Liver (tissue), 9 donors: Measurements from ENCODE around the gene SH3RF3. TPM values are rescaled to one million over a fixed set of nuclear protein-coding genes. Genes with fewer than 3 reads are reported as not detected.
A peak's percentile ranks its signal among the peaks of the same experiment; 100 is the strongest.

Source experiments
- DNase-seq: peaks from one replicate; pipeline ENCODE4 v3.0.0-alpha.2; 2017; ENCODE audit warnings: low spot score
- H3K27ac ChIP-seq, 2 donors: one replicate each; pipeline ENCODE4 v1.7.0; 2013; ENCODE audit warnings: inconsistent platforms in 2 of 2, low read length in 2 of 2, control low read depth in 1 of 2, low read depth in 1 of 2, mild to moderate bottlenecking in 1 of 2
- H3K27me3 ChIP-seq, 4 donors: one replicate each; pipeline versions ENCODE4 v1.6.1 to v1.7.0; 2013; ENCODE audit warnings: low read length in 3 of 4, inconsistent platforms in 1 of 4, mild to moderate bottlenecking in 1 of 4, moderate library complexity in 1 of 4; ENCODE audit not compliant: control insufficient read depth in 4 of 4, insufficient read depth in 4 of 4
- H3K36me3 ChIP-seq, 4 donors: one replicate each; pipeline versions ENCODE4 v1.6.1 to v1.7.0; 2013; ENCODE audit warnings: low read length in 3 of 4, mild to moderate bottlenecking in 3 of 4, low read depth in 1 of 4, moderate library complexity in 1 of 4; ENCODE audit not compliant: control insufficient read depth in 4 of 4, insufficient read depth in 3 of 4
- H3K4me1 ChIP-seq, 4 donors: one replicate each; pipeline versions ENCODE4 v1.6.1 to v1.7.0; 2013; ENCODE audit warnings: low read length in 3 of 4, mild to moderate bottlenecking in 3 of 4, moderate library complexity in 1 of 4; ENCODE audit not compliant: control insufficient read depth in 4 of 4, insufficient read depth in 4 of 4
- H3K4me3 ChIP-seq, 3 donors: one replicate each; pipeline versions ENCODE4 v1.6.1 to v1.7.0; 2013; ENCODE audit warnings: low read length in 3 of 3, control low read depth in 1 of 3, low read depth in 1 of 3, mild to moderate bottlenecking in 1 of 3
- H3K9ac ChIP-seq, 2 donors: one replicate each; pipeline ENCODE4 v1.7.0; 2013; ENCODE audit warnings: low read length in 2 of 2, mild to moderate bottlenecking in 2 of 2, moderate library complexity in 2 of 2, control low read depth in 1 of 2, low read depth in 1 of 2
- H3K9me3 ChIP-seq, 4 donors: one replicate each; pipeline versions ENCODE4 v1.6.1 to v1.7.0; 2013; ENCODE audit warnings: low read length in 3 of 4; ENCODE audit not compliant: control insufficient read depth in 4 of 4
- EGR1 ChIP-seq, 2 donors: IDR thresholded peaks; 2 replicates each; pipeline ENCODE4 v1.6.1; 2016 to 2018; ENCODE audit warnings: antibody characterized with exemption in 2 of 2, low read depth in 2 of 2
- FOXA2 ChIP-seq: IDR thresholded peaks from 2 replicates; pipeline ENCODE4 v1.6.1; 2016; ENCODE audit warnings: antibody characterized with exemption
- GABPA ChIP-seq, 2 donors: IDR thresholded peaks in 1 of 2; conservative IDR thresholded peaks in 1 of 2; 2 replicates each; pipeline ENCODE4 v1.6.1; 2016; ENCODE audit warnings: antibody characterized with exemption in 2 of 2, mild to moderate bottlenecking in 1 of 2, moderate library complexity in 1 of 2
- HNF4A ChIP-seq, 2 donors: conservative IDR thresholded peaks; 2 replicates each; pipeline ENCODE4 v1.6.1; 2016; ENCODE audit warnings: antibody characterized with exemption in 2 of 2, mild to moderate bottlenecking in 2 of 2
- HNF4G ChIP-seq: IDR thresholded peaks from 2 replicates; pipeline ENCODE4 v1.6.1; 2016; ENCODE audit warnings: antibody characterized with exemption
- JUND ChIP-seq, 2 donors: IDR thresholded peaks; 2 replicates each; pipeline ENCODE4 v1.6.1; 2016; ENCODE audit warnings: antibody characterized with exemption in 2 of 2
- NR2F2 ChIP-seq: IDR thresholded peaks from 2 replicates; pipeline ENCODE4 v1.6.1; 2016; ENCODE audit warnings: antibody characterized with exemption
- YY1 ChIP-seq: IDR thresholded peaks from 2 replicates; pipeline ENCODE4 v1.6.1; 2016; ENCODE audit warnings: antibody characterized with exemption, mild to moderate bottlenecking
- WGBS: extraction: QIAGEN DNeasy Blood & Tissue Kit; methylation state at CpG from one replicate; pipeline ENCODE4 v1.1.7; 2013; 5-methylcytosine and 5-hydroxymethylcytosine counted together
- polyA plus RNA-seq, 2 donors: library from polyadenylated mRNA; stranded (reverse) in 1 of 2; unstranded in 1 of 2; fragments of 200-250 nt in 1 of 2; fragments of >200 nt in 1 of 2; fragmentation: Nextera tagmentation in 1 of 2; extraction: Ambion mirVana in 1 of 2; gene quantifications; one replicate each; pipeline versions ENCODE4 v1.2.1 to v1.2.3, GENCODE V29; 2013 to 2015
- total RNA-seq, 2 donors: library from RNA; depleted of rRNA; stranded (reverse); fragments of >200 nt; gene quantifications; one replicate each; pipeline ENCODE4 v1.2.3, GENCODE V29; 2014
- TF ChIP-seq, protein P1 (sequence below): IDR thresholded peaks from 2 replicates; pipeline ENCODE4 v1.6.1; 2016; ENCODE audit warnings: antibody characterized with exemption, mild to moderate bottlenecking
- TF ChIP-seq, protein P2 (sequence below): IDR thresholded peaks from 2 replicates; pipeline ENCODE4 v1.6.1; 2016; ENCODE audit warnings: antibody characterized with exemption
- TF ChIP-seq, protein P3 (sequence below): IDR thresholded peaks from 2 replicates; pipeline ENCODE4 v1.6.1; 2016; ENCODE audit warnings: antibody characterized with exemption
- donor health status: healthy.
- donor health status: healthy.
- donor health status: healthy.
- donor health status: healthy.
- donor health status: healthy.

SH3RF3 gene
- total and polyA plus RNA-seq, 4 donors, result 0.11 to 1.0 (median 0.54) TPM

DNA sequence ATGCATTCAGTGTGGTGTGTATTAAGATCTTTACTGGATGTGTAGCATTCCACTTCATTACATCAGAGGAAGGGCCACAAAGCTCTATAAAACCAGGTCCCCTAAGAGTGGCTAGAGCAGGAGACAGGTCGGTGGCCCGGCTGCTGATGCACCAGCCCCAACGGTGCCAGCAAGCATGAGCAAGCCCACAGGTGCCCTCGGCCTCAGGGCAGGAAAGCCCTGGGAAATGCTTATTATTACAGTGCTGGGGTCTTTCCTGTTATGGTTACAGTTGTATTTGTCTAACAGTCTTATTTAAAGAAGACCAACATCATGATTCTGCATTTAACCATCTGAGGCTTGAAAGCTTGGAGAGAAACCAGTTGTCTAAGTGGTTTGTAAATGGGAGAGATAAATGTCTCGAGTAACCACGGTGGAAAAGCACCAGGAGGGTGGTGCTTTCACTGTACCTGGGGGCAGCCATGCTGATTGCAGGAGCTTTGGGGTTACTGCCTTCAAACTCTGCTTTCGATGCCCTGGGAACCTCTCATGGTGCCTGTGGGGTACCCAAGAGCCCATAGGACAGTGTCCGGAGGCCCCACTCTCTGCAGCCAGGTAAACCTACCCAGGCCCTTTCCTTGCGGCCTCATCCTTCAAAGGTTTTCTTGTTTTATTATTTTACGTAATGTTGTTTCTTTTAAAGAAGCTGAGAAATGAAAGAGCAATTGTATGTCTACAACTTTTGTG lies 133.1 kb downstream of the SH3RF3 start (continued):
- TF ChIP-seq, protein P1, sequence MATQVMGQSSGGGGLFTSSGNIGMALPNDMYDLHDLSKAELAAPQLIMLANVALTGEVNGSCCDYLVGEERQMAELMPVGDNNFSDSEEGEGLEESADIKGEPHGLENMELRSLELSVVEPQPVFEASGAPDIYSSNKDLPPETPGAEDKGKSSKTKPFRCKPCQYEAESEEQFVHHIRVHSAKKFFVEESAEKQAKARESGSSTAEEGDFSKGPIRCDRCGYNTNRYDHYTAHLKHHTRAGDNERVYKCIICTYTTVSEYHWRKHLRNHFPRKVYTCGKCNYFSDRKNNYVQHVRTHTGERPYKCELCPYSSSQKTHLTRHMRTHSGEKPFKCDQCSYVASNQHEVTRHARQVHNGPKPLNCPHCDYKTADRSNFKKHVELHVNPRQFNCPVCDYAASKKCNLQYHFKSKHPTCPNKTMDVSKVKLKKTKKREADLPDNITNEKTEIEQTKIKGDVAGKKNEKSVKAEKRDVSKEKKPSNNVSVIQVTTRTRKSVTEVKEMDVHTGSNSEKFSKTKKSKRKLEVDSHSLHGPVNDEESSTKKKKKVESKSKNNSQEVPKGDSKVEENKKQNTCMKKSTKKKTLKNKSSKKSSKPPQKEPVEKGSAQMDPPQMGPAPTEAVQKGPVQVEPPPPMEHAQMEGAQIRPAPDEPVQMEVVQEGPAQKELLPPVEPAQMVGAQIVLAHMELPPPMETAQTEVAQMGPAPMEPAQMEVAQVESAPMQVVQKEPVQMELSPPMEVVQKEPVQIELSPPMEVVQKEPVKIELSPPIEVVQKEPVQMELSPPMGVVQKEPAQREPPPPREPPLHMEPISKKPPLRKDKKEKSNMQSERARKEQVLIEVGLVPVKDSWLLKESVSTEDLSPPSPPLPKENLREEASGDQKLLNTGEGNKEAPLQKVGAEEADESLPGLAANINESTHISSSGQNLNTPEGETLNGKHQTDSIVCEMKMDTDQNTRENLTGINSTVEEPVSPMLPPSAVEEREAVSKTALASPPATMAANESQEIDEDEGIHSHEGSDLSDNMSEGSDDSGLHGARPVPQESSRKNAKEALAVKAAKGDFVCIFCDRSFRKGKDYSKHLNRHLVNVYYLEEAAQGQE, result no peak
- TF ChIP-seq JUND (IDR thresholded peaks at IDR 0.05), result no peak

DNA sequence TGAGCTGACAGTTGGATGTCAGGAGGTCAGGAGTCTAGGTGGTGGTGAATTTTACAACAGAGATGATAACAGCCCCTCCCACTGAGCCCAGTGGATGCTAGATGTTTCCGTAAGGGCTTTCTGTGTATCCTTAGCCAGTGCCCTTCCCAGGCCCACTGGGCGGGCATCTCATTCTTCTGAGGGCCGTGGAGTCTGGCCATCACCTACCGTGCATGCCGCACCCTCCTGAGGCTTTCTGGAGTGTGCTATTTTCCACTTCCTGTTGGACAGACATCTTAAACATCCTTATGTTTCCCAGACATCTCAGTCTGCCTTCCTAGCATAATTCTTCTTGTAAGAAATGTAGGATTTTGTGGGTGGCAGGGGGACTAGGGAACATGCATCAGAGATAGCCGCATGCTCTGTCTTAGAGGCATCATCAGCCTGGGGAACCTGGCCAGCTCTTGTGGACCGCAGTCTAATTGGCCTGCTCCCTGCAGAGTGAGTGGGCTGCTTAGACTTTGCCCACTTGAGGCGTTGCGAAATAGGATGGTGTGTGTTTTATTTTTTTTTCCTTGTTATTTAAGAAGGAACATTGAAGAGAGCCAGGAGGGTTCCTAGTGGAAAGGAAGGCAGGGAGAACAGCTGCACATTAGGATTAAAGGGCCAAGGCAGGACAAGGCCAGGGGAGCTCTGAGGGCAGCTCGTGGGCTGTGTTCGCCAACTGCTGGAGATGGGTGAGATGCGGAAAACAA lies 135.8 kb downstream of the SH3RF3 start:
- WGBS, result 62% methylated on average over 12 of the region's 12 CpGs
- no peak overlapping the region for H3K27ac ChIP-seq
- no peaks in the 10 kb centered on the region for H3K9me3 ChIP-seq
- no peak overlapping the region for H3K4me3 ChIP-seq
- peaks cover 0 to 3% (median 0%) of the 10 kb centered on the region in 4 donors for H3K4me1 ChIP-seq
- H3K9ac ChIP-seq, result no peak overlapping the region
- no peaks in the 10 kb centered on the region for H3K36me3 ChIP-seq
- peak; percentile 41 for DNase-seq
- H3K27me3 ChIP-seq, result no peaks in the 10 kb centered on the region
- TF ChIP-seq HNF4A (conservative IDR thresholded peaks at IDR 0.05) (peak in 1 of 2 donors; percentile 71), YY1 (no peak), EGR1 (IDR thresholded peaks at IDR 0.05; ENCODE audit: low read depth in 2 of 2) (no peak), FOXA2 (no peak)

DNA sequence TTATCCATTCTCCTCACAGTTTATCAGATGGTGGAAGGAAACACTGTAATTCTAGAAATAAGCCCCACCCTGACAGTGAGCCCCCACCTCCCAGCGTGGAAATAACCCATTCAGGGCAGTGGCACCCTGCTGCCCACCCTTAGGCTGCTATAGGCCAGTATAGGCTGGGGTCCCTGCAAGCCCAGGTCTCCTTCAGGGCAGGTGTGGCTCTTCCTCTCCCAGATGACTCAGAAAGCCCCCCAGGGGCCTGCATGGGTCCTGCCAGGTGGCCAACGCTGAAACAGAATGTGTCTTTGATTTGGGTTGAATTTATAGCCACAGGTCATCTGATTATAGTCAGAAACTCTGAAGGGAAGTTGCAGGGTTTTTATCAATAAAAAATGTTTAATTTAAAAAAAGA lies 136.4 kb downstream of the SH3RF3 start:
- TF ChIP-seq, protein P2, sequence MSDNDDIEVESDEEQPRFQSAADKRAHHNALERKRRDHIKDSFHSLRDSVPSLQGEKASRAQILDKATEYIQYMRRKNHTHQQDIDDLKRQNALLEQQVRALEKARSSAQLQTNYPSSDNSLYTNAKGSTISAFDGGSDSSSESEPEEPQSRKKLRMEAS, result no peak
- no peak for TF ChIP-seq HNF4G
- TF ChIP-seq JUND (IDR thresholded peaks at IDR 0.05), result no peak
- TF ChIP-seq, protein P3, sequence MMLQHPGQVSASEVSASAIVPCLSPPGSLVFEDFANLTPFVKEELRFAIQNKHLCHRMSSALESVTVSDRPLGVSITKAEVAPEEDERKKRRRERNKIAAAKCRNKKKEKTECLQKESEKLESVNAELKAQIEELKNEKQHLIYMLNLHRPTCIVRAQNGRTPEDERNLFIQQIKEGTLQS, result no peak
- TF ChIP-seq NR2F2, result no peak
- TF ChIP-seq GABPA (IDR thresholded peaks at IDR 0.05 in 1 of 2, conservative IDR thresholded peaks at IDR 0.05 in 1 of 2), result no peak
- Histone ChIP-seq H3K4me1 (peaks cover 0 to 3% (median 0%) of the 10 kb centered on the region in 4 donors), H3K9me3 (no peaks in the 10 kb centered on the region), H3K9ac (no peak overlapping the region), H3K27ac (no peak overlapping the region), H3K4me3 (no peak overlapping the region), H3K27me3 (no peaks in the 10 kb centered on the region), H3K36me3 (no peaks in the 10 kb centered on the region)
- no peak for DNase-seq
- 79% methylated on average over 2 of the region's 2 CpGs for WGBS
